SW 1271 (cell line): ENCODE results near the gene ATOH8.

Source experiments
- DNase-seq, 2 experiments: peaks; one replicate each; lab custom pipeline; 2025; lab: John Stamatoyannopoulos, UW

The ATOH8 gene

GRCh38 chr2:85770369-85770768 is 16.6 kb downstream of the ATOH8 start:
- no peak for DNase-seq

GRCh38 chr2:85770786-85771409 is 17.1 kb downstream of the ATOH8 start:
- no peak for DNase-seq

- DNase-seq, result no peak
Observed at GRCh38 chr2:85771486-85771885, 17.7 kb downstream of the ATOH8 start.

- DNase-seq, result peak; percentile 87 to 96
Observed at GRCh38 chr2:85772019-85772745, 18.4 kb downstream of the ATOH8 start.

GRCh38 chr2:85772841-85773491 is 19.2 kb downstream of the ATOH8 start:
- no peak for DNase-seq

GRCh38 chr2:85773692-85774091 is 19.9 kb downstream of the ATOH8 start:
- DNase-seq, result no peak

- DNase-seq, result no peak
Observed at GRCh38 chr2:85774126-85774978, 20.6 kb downstream of the ATOH8 start.

GRCh38 chr2:85775406-85776381 is 21.9 kb downstream of the ATOH8 start:
- DNase-seq, result no peak

GRCh38 chr2:85776672-85777071 is 22.9 kb downstream of the ATOH8 start:
- no peak for DNase-seq

GRCh38 chr2:85777441-85777861 is 23.7 kb downstream of the ATOH8 start:
- no peak for DNase-seq

GRCh38 chr2:85778646-85779379 is 25.0 kb downstream of the ATOH8 start:
- no peak for DNase-seq

GRCh38 chr2:85779641-85780315 is 26.0 kb downstream of the ATOH8 start:
- DNase-seq, result no peak

- no peak for DNase-seq
Observed at GRCh38 chr2:85780316-85781012, 26.7 kb downstream of the ATOH8 start.

- no peak for DNase-seq
Observed at GRCh38 chr2:85781013-85781332, 27.2 kb downstream of the ATOH8 start.

GRCh38 chr2:85783796-85784195 is 30.0 kb downstream of the ATOH8 start:
- DNase-seq, result no peak

GRCh38 chr2:85784474-85784986 is 30.7 kb downstream of the ATOH8 start:
- no peak for DNase-seq

GRCh38 chr2:85785027-85785822 is 31.4 kb downstream of the ATOH8 start:
- no peak for DNase-seq

GRCh38 chr2:85785871-85786270 is 32.1 kb downstream of the ATOH8 start:
- DNase-seq, result no peak
